ENCODE data around the gene AP1G1.
"Not testable (repeated sequence)": the region's sequence is repeated elsewhere in the genome, so short reads cannot be mapped to it uniquely, and the experiment has no call there.

AP1G1 gene

DNA sequence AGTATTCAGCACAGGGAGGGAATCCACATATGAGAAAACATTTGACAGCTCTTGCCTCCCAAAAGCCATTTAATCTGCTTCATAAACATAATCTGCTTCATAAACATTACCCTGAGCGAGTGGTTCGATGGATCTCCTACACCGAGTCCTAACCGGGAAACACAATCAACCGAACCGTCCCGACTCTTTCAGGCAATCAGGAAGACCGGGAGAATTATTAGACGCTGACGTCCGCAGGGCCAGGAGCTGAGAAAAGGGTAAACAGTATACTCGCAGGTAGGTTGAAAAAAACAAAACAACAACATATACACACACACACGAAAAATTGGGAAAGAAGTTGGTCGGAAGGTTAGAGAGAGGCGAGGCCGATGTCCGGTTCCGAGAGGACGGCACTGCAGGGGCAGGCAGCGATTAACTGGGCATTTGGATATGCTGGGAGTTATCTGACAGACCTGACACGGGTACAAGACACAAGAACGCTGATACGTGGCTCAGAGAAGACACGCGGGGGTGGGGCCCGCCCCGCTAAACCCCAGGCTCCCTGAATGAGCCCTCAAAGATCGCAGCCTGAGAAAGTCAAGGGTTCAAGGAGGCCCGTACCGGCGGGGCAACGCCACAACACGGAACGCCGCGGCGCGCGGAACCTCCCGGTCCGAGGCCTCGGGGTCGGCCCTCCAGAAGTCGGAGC lies 585 bp downstream of the AP1G1 start:
- no peak for DNase-seq

DNA sequence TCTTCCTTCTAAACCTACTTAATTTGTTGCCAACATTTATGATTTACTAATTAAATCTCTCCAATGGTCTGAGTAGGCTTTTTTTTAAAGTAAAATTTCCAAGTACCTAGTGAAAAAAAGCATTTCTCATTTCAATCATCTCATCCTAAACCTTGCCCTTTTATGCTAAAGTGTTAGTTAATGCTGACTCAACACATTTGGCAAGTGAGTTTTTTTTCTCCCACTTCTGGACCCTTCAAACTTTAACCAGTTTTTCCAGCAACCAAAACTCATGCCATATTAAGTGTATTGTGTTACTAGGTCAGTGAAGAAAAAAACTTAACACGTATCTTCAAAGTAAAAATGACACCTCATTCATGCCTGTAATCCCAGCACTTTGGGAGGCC lies 5.3 kb downstream of the AP1G1 start:
- no peak for DNase-seq

- DNase-seq, result no peak
Observed at GRCh38 chr16:71796501-71797097, 12.0 kb downstream of the AP1G1 start.

DNA sequence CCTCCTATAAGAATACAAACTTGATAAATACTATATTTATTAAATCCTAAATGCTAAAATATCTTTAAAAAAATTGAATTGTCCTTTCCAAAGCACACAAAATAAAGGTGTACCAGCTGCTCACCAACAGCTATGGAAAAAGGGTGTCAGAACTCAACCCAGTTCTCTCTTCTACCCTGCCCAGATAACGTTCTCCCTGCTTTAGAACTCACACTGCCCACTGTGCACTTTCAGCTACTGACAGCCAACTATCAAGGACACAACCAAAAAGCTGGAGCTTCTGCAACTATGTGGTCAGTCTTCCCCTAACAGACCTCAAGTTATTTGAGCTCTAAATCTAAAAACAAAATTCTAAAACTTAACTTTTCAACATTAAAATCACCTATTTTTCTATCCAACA lies 13.7 kb downstream of the AP1G1 start:
- DNase-seq, result no peak

DNA sequence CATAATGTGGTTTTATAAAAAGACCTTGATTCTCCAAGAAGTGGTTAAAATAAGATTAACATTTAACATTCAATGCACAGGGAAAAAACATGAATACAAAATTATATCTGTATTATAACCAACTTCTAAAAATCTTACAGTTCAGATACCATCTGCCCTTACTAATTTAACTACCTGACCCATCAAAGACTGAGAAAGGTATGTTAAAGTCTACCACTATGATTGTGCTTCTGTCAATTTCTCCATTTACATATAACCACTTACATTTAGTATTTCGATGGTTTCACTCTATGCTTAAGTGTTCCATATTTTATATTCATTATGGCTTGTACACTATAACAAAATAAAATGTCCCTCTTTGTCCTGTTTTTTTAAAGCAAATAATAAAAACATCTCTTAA lies 14.6 kb downstream of the AP1G1 start:
- DNase-seq, result no peak

- no peak for DNase-seq
Observed at GRCh38 chr16:71792176-71792575, 16.5 kb downstream of the AP1G1 start.

DNA sequence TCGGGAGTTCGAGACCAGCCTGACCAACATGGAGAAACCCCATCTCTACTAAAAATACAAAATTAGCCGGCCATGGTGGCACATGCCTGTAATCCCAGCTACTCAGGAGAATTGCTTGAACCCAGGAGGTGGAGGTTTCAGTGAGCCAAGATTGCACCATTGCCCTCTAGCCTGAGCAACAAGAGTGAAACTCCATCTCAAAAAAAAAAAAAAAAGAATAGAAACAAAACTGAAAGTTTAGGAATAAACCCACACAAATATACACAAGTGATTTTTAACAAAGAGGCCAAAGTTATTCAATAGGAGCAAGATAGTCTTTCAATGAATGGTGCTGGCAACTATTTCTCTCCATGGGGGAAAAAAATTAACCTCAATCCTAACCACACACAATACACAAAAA lies 18.3 kb downstream of the AP1G1 start:
- not testable (repeated sequence) for DNase-seq

GRCh38 chr16:71789136-71789535 lies 19.5 kb downstream of the AP1G1 start:
- no peak for DNase-seq

- no peak for DNase-seq
Observed at GRCh38 chr16:71788578-71788977, 20.1 kb downstream of the AP1G1 start.

DNA sequence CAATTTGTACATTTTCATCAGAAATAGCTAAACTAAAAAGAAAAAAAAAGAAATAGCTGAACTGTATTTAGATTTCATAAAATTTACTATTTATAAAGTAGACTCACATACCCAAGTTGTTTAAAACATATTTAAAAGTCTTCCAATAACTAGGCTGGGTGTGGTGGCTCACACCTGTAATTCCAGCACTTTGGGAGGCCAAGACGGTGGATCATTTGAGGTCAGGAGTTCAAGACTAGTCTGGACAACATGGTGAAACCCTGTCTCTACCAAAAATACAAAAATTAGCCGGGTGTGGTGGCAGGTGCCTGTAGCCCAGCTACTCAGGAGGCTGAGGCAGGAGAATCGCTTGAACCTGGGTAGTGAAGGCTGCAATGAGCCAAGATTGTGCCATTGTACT lies 23.5 kb downstream of the AP1G1 start:
- not testable (repeated sequence) for DNase-seq

GRCh38 chr16:71784093-71784492 lies 24.5 kb downstream of the AP1G1 start:
- no peak for DNase-seq

DNA sequence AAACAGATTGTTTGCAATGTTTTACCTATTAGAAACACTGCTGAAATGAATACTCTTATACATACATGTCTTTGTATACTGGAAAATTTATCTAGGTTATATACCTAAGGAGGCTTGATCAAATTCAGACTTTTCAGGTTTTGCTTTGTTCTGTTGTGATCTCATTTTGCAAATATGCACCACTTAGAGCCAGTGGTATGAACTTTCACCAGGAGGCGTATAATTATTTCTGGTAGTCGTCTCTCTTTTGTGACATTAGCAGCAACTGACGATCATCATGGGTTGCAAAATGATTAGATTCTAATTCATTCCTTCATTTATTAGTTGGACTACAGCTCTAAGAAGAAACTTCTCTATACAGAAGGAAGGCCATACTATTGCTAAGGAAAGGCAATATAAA lies 26.9 kb downstream of the AP1G1 start:
- DNase-seq, result no peak

- no peak for DNase-seq
Observed at GRCh38 chr16:71780521-71781089, 28.0 kb downstream of the AP1G1 start.

- no peak for DNase-seq
Observed at GRCh38 chr16:71778780-71779179, 29.9 kb downstream of the AP1G1 start.

DNA sequence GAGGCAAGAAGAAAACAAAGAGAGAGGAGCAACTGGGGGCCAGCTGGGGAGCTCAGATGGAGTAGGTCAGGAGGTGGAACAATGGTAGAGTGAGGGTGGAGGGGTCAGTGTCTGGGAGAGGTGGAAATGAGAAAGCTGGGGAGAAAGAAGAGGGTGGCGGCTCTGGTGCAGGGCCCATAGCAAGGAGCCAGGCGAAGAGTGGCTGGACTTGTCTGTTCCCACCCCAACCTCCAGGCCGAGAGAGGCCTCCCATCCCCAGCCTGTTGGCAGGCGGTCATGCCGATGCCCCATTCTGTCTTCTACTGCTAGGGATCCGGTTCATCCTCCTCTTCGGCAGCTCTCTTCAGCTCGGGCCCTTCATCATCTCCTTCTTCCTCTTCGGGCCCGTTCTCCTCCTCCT lies 31.3 kb downstream of the AP1G1 start:
- no peak for DNase-seq

DNA sequence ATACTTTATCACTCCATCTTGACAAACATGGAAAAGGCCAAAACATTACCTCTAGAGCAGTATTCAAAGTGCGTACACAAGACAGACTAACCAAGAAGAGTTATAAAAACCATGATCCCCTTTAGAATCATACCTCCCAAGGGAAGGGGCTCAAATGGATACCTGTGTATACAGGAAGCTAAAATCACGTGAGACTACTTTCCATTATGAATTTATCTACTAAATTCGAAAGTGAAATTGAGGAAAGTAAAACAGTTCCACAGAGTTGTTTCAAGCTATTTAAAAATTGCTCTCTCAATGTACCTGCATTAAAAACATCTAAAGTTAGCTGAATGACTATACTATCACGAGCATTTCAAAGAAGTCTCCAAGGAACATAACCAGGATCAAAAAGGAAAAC lies 32.7 kb downstream of the AP1G1 start:
- no peak for DNase-seq

- DNase-seq, result no peak
Observed at GRCh38 chr16:71771571-71771970, 37.1 kb downstream of the AP1G1 start.

GRCh38 chr16:71769222-71769621 lies 39.4 kb downstream of the AP1G1 start:
- DNase-seq, result no peak

GRCh38 chr16:71767060-71767900 lies 41.4 kb downstream of the AP1G1 start:
- DNase-seq, result no peak

DNA sequence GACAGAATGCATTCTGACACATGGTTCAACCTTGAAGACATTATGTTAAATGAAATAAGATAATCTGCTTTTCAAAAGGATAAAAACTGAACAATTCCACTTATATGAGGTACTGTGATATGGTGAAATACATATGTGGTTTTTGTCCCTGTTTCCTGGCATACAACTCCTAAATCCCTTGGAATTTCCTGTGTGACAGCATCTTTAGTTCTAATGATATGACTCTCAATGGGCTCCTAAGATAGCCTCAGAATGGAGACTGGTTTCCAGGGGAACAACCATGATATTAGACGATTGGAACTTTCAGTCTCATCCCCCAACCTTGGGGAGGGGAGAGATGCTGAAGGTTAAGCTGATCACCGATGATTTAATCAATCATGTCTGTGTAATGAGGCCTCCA lies 46.4 kb downstream of the AP1G1 start:
- DNase-seq, result no peak

GRCh38 chr16:71761097-71761496 lies 47.5 kb downstream of the AP1G1 start:
- DNase-seq, result no peak

GRCh38 chr16:71758293-71758760 lies 50.3 kb downstream of the AP1G1 start:
- DNase-seq, result no peak

GRCh38 chr16:71754652-71755051 lies 54.0 kb downstream of the AP1G1 start:
- no peak for DNase-seq

DNA sequence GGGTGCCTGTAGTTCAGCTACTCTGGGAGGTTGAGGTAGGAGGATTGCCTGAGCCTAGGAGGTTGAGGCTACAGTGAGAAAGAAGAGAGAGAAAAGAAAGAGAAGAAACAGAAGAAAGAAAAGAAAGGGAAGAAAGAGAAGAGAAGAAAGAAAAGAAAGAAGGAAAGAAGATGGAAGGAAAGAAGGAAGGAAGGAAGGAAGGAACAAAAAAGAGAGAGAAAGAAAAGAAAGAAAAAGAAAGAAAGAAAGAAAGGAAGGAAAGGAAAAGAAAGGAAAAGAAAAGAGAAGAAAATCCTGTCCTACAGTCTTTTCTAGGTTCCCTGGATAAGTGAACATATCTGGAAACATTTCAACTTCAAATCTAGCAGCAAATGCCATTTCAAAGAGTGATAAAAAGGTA lies 54.5 kb downstream of the AP1G1 start:
- no peak for DNase-seq

Measured in NCI-H146 (cell line).